GM18505 (cell line): ENCODE results near the gene EDIL3.

Experiments used
- ATAC-seq: cut with Tn5 transposase; IDR thresholded peaks from one replicate; pipeline ENCODE4 v1.9.1; 2021; ENCODE audit not compliant: unreplicated experiment
- POLR2A ChIP-seq: IDR thresholded peaks from 4 replicates; pipeline ENCODE4 v1.6.1; 2011; ENCODE audit warnings: borderline replicate concordance; ENCODE audit not compliant: insufficient read depth, insufficient read length; ENCODE audit errors: extremely low read depth

Gene EDIL3

DNA sequence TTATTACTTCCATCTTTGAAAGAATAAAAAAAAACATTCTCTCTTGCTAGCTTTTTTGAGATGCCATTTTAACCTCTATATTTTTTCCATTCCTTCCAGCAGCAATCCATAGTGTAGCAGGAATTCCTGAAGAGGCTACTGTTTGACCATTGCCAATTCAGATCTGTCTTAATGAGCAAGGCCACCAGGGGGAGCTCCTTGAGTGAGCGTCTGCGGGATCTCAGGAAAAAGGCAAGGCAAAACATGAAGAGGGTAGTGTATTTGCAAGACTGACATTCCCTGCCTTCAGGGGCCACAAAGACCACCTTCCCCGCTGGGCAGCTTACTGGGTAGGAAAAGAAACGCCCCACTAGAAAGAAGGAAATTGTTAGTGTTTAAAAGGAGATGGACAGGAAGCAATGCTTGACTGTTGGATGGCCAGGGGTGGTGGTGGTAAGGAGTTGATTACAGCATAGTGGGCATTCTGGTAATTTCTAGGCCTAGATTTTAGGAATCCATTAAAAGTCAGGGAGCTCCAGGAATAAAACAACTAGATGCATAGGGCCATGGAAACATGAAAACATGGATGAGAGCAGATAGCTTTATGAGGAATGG is 457.4 kb downstream of the EDIL3 start:
- no peak for TF ChIP-seq POLR2A
- no peak for ATAC-seq

DNA sequence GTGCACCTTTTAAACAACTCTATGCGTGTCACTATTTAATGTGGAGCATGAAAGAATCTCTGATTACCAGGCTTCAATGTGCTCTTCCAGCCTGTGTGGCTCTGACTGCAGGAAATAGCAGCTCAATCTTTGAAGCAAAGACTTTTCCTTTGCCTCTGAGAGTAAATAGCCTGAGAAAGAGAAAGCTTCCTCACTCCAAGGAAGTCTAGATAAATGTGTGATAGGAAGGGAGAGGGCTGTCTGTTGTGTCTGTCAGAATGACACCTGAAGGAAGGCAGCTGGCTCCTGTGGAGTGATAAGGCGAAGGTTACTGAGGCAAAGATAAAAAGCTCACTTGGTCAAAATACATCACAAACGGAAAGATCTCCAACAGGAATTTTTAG is 458.7 kb downstream of the EDIL3 start:
- no peak for ATAC-seq
- TF ChIP-seq POLR2A = no peak

- no peak for ATAC-seq
- no peak for TF ChIP-seq POLR2A
These were observed 459.2 kb downstream of the EDIL3 start for GRCh38 chr5:83925321-83925954.

DNA sequence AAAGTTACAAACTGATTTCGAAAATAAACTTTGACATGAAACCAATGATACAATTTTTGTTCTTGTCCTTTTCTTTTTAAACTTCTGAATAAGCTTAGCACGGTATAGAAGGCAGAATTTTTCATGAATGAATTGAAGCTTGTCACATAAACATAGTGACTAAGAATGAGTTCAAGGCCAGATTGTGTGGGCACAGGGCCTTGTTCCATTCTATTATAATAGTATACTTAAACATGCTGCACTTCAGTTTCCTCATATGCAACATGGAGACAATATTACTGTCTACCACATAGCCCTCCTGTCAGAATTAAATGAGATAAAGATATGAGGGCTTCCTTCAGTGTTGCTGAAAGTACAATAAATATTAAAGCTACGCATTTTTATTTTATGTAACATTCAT is 459.8 kb downstream of the EDIL3 start:
- no peak for TF ChIP-seq POLR2A
- ATAC-seq = no peak

DNA sequence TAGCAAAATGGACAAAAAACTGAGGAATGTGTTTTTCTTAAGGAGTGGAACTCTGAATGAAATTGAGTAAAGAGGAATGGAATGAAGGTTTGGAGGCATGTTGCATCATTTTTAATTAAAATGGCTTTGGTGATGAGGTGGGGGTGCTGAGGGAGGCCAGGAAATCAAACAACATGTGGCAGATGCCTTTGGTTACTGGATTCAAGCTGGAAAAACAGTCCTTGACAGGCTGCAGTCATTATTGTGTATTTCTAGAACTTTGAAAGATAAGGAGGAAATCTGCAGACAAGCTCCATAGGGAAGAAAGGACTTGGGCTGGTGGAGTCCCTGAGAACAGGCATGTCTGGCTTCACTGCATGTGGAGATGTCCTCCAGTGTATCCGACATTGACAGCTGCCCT is 460.5 kb downstream of the EDIL3 start:
- ATAC-seq = no peak
- no peak for TF ChIP-seq POLR2A

DNA sequence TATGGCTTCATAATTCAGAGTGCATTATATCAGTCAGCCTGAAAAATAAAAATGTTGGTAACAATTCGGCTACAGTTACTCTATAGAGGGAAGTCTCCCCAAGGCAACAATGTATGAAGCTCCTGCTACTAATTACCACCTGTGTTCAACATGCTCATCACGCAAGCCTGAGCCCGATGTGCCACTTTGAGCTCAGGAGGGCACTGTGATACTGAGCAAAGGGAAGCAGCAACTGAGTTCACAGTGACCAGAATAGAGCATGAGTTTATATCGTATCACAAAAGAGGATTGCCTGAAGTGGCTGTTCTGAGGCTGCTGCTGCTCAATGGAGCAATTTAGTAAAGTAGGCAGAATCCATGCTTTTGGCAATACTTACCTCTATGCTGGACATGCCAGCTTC is 462.0 kb downstream of the EDIL3 start:
- TF ChIP-seq POLR2A = no peak

DNA sequence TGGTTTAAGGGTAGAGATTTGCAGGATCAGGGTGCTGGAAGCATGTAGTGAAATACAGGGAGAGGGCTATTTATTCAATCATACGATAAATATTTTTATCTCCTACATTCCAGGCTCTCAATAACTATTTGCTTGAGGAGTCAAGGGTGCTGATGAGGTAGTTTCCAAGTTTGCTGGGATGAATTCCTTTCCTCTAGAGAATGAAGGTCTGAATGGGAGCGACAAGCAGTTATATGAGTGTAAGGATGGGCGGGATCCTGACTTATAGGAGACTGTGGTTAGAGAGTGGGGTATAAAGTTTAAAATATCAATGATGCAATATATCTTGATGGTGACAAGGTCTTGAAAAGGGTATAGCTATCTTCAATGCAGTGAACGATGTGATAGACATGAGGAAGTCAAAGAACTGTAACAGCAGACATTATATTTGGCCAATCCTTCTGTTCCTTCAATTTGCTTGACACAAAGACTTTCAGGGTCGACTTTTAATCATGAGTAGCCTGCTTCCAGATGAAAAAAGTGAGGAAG is 462.9 kb downstream of the EDIL3 start:
- TF ChIP-seq POLR2A = no peak
- no peak for ATAC-seq

More for the DNA sequence above, 462.0 kb downstream of the EDIL3 start:
- no peak for ATAC-seq

- no peak for TF ChIP-seq POLR2A
- ATAC-seq = peak; percentile 73
These were observed 465.3 kb downstream of the EDIL3 start for GRCh38 chr5:83919071-83920041.

DNA sequence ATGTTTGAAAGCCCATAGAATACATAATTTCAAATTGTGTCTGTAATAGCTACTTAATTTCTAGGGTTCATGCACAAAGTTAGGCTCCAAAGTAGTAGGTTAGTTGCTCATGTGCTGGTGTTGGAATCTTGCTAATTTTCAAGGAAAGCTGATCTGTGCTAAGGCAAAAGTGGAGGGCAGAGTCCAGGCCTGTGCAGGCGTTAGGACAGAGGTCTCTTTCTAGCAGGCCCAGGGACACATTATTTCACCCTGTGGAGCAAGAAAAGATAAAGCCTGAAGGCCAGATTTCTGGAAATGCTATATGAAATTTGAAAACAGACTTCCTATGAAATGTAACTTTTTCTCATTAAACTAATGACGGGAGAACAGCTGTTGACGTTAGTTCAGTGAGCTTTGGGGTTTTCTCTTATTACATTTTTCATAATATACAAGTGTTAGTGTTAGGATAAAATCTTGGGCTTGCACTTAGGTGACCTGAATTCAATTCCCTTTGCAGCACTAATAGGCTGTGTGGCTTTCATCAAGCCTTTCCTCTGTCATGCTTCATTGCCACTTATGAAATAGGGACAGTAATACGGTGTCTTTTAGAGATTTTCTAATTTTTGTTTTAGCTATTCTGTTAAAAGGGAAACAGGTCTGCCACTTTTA is 467.3 kb downstream of the EDIL3 start:
- no peak for TF ChIP-seq POLR2A
- no peak for ATAC-seq

- no peak for TF ChIP-seq POLR2A
- no peak for ATAC-seq
These were observed 469.8 kb downstream of the EDIL3 start for GRCh38 chr5:83914662-83915418.

DNA sequence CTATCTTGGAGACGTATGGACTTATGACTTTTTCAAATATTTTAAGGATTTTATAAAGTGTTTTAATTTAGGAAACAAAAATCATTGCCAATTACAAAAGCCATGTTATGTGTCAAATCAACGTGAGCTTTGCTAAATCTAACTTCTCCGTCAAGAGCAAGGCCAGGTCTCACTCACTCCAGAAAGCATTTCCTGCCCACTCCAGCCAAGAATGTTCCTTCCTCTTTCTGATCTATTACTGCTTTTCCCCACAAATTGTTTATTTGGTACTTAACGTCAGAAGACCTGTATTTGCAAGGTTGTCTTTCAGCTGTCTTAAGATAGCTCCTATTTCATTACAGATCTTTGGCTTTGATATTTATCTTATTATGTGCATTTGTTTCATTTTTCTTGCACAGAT is 470.5 kb downstream of the EDIL3 start:
- TF ChIP-seq POLR2A = no peak
- ATAC-seq = no peak

DNA sequence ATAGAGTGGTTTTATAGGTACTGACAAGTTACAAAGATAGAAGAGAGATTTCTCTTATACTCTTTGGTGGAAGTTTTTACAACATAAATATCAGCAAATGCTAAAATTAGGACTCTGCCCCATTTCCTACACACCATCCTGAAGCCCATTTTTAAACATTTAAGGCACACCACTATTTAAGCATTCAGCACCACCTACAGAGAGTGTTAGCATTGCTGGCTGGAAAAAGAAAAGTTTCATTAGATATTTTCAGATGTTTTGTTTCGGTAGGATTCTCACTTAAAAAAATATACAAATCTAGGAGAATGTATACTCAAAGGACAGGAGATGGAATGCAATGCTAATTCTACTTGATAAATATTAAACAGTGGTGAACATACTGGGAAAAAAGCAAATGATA is 471.1 kb downstream of the EDIL3 start:
- no peak for TF ChIP-seq POLR2A
- ATAC-seq = no peak
